ENCODE measurements around the gene TBC1D8B.
"Not testable (repeated sequence)": the region's sequence is repeated elsewhere in the genome, so short reads cannot be mapped to it uniquely, and the experiment has no call there.

TBC1D8B gene

GRCh38 chrX:106802388-106803275 lies at the start of gene TBC1D8B:
Gene TBC1D8B (plus strand): TSS chrX:106802673. CDS start chrX:106802854, 181 bp downstream.
- ATAC-seq (ENCODE audit: low read depth) (peak; percentile 99), DNase-seq (ENCODE audit: low spot score) (peak; percentile 69)
- Histone ChIP-seq H3K36me3 (ENCODE audit: low read depth) (no peaks in the 10 kb centered on the region), H3K4me3 (ENCODE audit: severe bottlenecking) (peak within 1 kb of the TSS; percentile 69), H3K27ac (ENCODE audit: poor library complexity, severe bottlenecking) (no peak within 1 kb of the TSS), H3K4me1 (ENCODE audit: insufficient read depth, poor library complexity, severe bottlenecking) (no peaks in the 10 kb centered on the region), H3K27me3 (ENCODE audit: insufficient read depth, poor library complexity, severe bottlenecking) (no peaks in the 10 kb centered on the region), H3K9me3 (ENCODE audit: severe bottlenecking) (no peaks in the 10 kb centered on the region)
- TF ChIP-seq CTCF (IDR thresholded peaks at IDR 0.05; ENCODE audit: poor library complexity, severe bottlenecking): no peak

GRCh38 chrX:106769288-106769687 lies 33.2 kb upstream of the TBC1D8B start:
- ATAC-seq (ENCODE audit: low read depth); H3K4me1 ChIP-seq (ENCODE audit: insufficient read depth, poor library complexity, severe bottlenecking); H3K9me3 ChIP-seq (ENCODE audit: severe bottlenecking); H3K36me3 ChIP-seq (ENCODE audit: low read depth); H3K27ac ChIP-seq (ENCODE audit: poor library complexity, severe bottlenecking); H3K27me3 ChIP-seq (ENCODE audit: insufficient read depth, poor library complexity, severe bottlenecking); DNase-seq (ENCODE audit: low spot score); H3K4me3 ChIP-seq (ENCODE audit: severe bottlenecking): not testable (repeated sequence)

GRCh38 chrX:106774981-106775380 lies 27.5 kb upstream of the TBC1D8B start:
- Histone ChIP-seq H3K9me3 (ENCODE audit: severe bottlenecking) (no peaks in the 10 kb centered on the region), H3K4me1 (ENCODE audit: insufficient read depth, poor library complexity, severe bottlenecking) (no peaks in the 10 kb centered on the region), H3K36me3 (ENCODE audit: low read depth) (no peaks in the 10 kb centered on the region), H3K27ac (ENCODE audit: poor library complexity, severe bottlenecking) (no peak overlapping the region), H3K27me3 (ENCODE audit: insufficient read depth, poor library complexity, severe bottlenecking) (no peaks in the 10 kb centered on the region), H3K4me3 (ENCODE audit: severe bottlenecking) (no peak overlapping the region)
- DNase-seq (ENCODE audit: low spot score) (no peak), ATAC-seq (ENCODE audit: low read depth) (no peak)
- TF ChIP-seq CTCF (IDR thresholded peaks at IDR 0.05; ENCODE audit: poor library complexity, severe bottlenecking): no peak

GRCh38 chrX:106780264-106780663 lies 22.2 kb upstream of the TBC1D8B start:
- ATAC-seq (ENCODE audit: low read depth) (no peak), DNase-seq (ENCODE audit: low spot score) (no peak)
- no peaks in the 10 kb centered on the region for H3K9me3 ChIP-seq (ENCODE audit: severe bottlenecking)
- H3K27ac ChIP-seq (ENCODE audit: poor library complexity, severe bottlenecking): no peak overlapping the region
- no peaks in the 10 kb centered on the region for H3K27me3 ChIP-seq (ENCODE audit: insufficient read depth, poor library complexity, severe bottlenecking)
- no peaks in the 10 kb centered on the region for H3K36me3 ChIP-seq (ENCODE audit: low read depth)
- no peaks in the 10 kb centered on the region for H3K4me1 ChIP-seq (ENCODE audit: insufficient read depth, poor library complexity, severe bottlenecking)
- TF ChIP-seq CTCF (IDR thresholded peaks at IDR 0.05; ENCODE audit: poor library complexity, severe bottlenecking): no peak
- H3K4me3 ChIP-seq (ENCODE audit: severe bottlenecking): no peak overlapping the region

- Histone ChIP-seq H3K27ac (ENCODE audit: poor library complexity, severe bottlenecking) (no peak overlapping the region), H3K9me3 (ENCODE audit: severe bottlenecking) (no peaks in the 10 kb centered on the region), H3K4me3 (ENCODE audit: severe bottlenecking) (no peak overlapping the region), H3K36me3 (ENCODE audit: low read depth) (no peaks in the 10 kb centered on the region), H3K27me3 (ENCODE audit: insufficient read depth, poor library complexity, severe bottlenecking) (no peaks in the 10 kb centered on the region), H3K4me1 (ENCODE audit: insufficient read depth, poor library complexity, severe bottlenecking) (no peaks in the 10 kb centered on the region)
- no peak for DNase-seq (ENCODE audit: low spot score)
- no peak for TF ChIP-seq CTCF (IDR thresholded peaks at IDR 0.05; ENCODE audit: poor library complexity, severe bottlenecking)
- no peak for ATAC-seq (ENCODE audit: low read depth)
These were observed 21.7 kb upstream of the TBC1D8B start for GRCh38 chrX:106780664-106781377.

All from RWPE2 (cell line).